Activated CD4-positive, CD25-positive, alpha-beta regulatory T cell treated with anti-CD3 and anti-CD28 coated beads, Interleukin-2, amount 50 U/mL, for 24 hours (primary cell): ENCODE data around the gene RGMA.
A peak's percentile ranks its signal among the peaks of the same experiment; 100 is the strongest.
"Not testable (repeated sequence)": the region's sequence is repeated elsewhere in the genome, so short reads cannot be mapped to it uniquely, and the experiment has no call there.

Source experiments
- ATAC-seq, 2 donors: fragments of 150-1000 bp; cut with Tn5 transposase; one replicate each; pipeline ENCODE4 v1.10.0; 2021; ENCODE audit warnings: mild to moderate bottlenecking in 1 of 2, moderate library complexity in 1 of 2

The RGMA gene

GRCh38 chr15:93046120-93046519, 42.9 kb downstream of the RGMA start:
- ATAC-seq: no peak

GRCh38 chr15:93045191-93045785, 43.7 kb downstream of the RGMA start:
- ATAC-seq: no peak

GRCh38 chr15:93044301-93045190, 44.5 kb downstream of the RGMA start:
- no peak for ATAC-seq

- ATAC-seq: no peak
Measured at GRCh38 chr15:93043621-93044300, 45.2 kb downstream of the RGMA start.

GRCh38 chr15:93042691-93043378, 46.2 kb downstream of the RGMA start:
- no peak for ATAC-seq

- no peak for ATAC-seq
Measured at GRCh38 chr15:93042211-93042610, 46.8 kb downstream of the RGMA start.

GRCh38 chr15:93041159-93041547, 47.9 kb downstream of the RGMA start:
- ATAC-seq: no peak

GRCh38 chr15:93040288-93041158, 48.5 kb downstream of the RGMA start:
- no peak for ATAC-seq

- ATAC-seq: not testable (repeated sequence)
Measured at GRCh38 chr15:93039562-93040287, 49.3 kb downstream of the RGMA start.

GRCh38 chr15:93037820-93038705, 50.9 kb downstream of the RGMA start:
- no peak for ATAC-seq

GRCh38 chr15:93036951-93037819, 51.8 kb downstream of the RGMA start:
- no peak for ATAC-seq

- peak; percentile 74 to 87 for ATAC-seq
Measured at GRCh38 chr15:93035953-93036810, 52.8 kb downstream of the RGMA start.

GRCh38 chr15:93035092-93035915, 53.7 kb downstream of the RGMA start:
- no peak for ATAC-seq

- ATAC-seq: no peak
Measured at GRCh38 chr15:93034512-93034911, 54.5 kb downstream of the RGMA start.

GRCh38 chr15:93033434-93034045, 55.5 kb downstream of the RGMA start:
- ATAC-seq: no peak

GRCh38 chr15:93032515-93033206, 56.4 kb downstream of the RGMA start:
- ATAC-seq: not testable (repeated sequence)
